Fibroblast of lung (primary cell): ENCODE measurements around the gene TEX29. TPM values are rescaled to one million over a fixed set of nuclear protein-coding genes. Genes with fewer than 3 reads are reported as not detected.

ENCODE experiments used
- DNase-seq, 2 donors: peaks; one replicate each; pipeline versions ENCODE4 v3.0.0 to v3.0.0-alpha.2; 2010; ENCODE audit warnings: low read depth in 2 of 2
- H2AFZ ChIP-seq: 2 replicates; pipeline ENCODE4 v1.5.1; 2012; ENCODE audit warnings: low read length, control low read depth, inconsistent platforms
- H3K27ac ChIP-seq: 2 replicates; pipeline ENCODE4 v1.5.1; 2011; ENCODE audit warnings: low read length, control low read depth; ENCODE audit not compliant: insufficient read depth
- H3K27me3 ChIP-seq: 2 replicates; pipeline ENCODE4 v1.5.1; 2011; ENCODE audit warnings: mild to moderate bottlenecking, low read length; ENCODE audit not compliant: control insufficient read depth, insufficient read depth
- H3K36me3 ChIP-seq: 2 replicates; pipeline ENCODE4 v1.5.1; 2011; ENCODE audit warnings: low read length; ENCODE audit not compliant: control insufficient read depth, insufficient read depth
- H3K4me1 ChIP-seq: 2 replicates; pipeline ENCODE4 v1.5.1; 2011; ENCODE audit warnings: low read length; ENCODE audit not compliant: control insufficient read depth, insufficient read depth; ENCODE audit errors: extremely low read depth
- H3K4me2 ChIP-seq: 2 replicates; pipeline ENCODE4 v1.5.1; 2011; ENCODE audit warnings: low read length, control low read depth; ENCODE audit not compliant: insufficient read depth; ENCODE audit errors: extremely low read depth
- H3K4me3 ChIP-seq, 4 experiments: fragments of 200-600 bp in 1 of 4; sonication (generic) in 1 of 4; replicated peaks in 1 of 4; 2 replicates each; pipeline ENCODE4 v1.5.1; 2011 to 2016; ENCODE audit warnings: low read length in 4 of 4, low read depth in 3 of 4, mild to moderate bottlenecking in 3 of 4, control low read depth in 2 of 4, inconsistent platforms in 1 of 4, mixed read lengths in 1 of 4; ENCODE audit not compliant: insufficient read depth in 1 of 4; ENCODE audit errors: control extremely low read depth in 1 of 4
- H3K79me2 ChIP-seq: 2 replicates; pipeline ENCODE4 v1.5.1; 2012; ENCODE audit warnings: mild to moderate bottlenecking, low read length, inconsistent platforms; ENCODE audit not compliant: control insufficient read depth, insufficient read depth
- H3K9ac ChIP-seq: 2 replicates; pipeline ENCODE4 v1.5.1; 2011; ENCODE audit warnings: mild to moderate bottlenecking, low read length, control low read depth; ENCODE audit not compliant: insufficient read depth
- H3K9me3 ChIP-seq: 2 replicates; pipeline ENCODE4 v1.5.1; 2012; ENCODE audit warnings: low read depth, low read length; ENCODE audit not compliant: control insufficient read depth, insufficient read depth
- H4K20me1 ChIP-seq: 2 replicates; pipeline ENCODE4 v1.5.1; 2011; ENCODE audit warnings: low read length; ENCODE audit not compliant: control insufficient read depth, insufficient read depth; ENCODE audit errors: extremely low read depth
- EZH2 ChIP-seq: IDR thresholded peaks from 2 replicates; pipeline ENCODE4 v1.5.1; 2012; ENCODE audit warnings: low read length, control low read depth, mild to moderate bottlenecking; ENCODE audit errors: missing control alignments
- polyA plus RNA-seq, 2 donors: library from polyadenylated mRNA; depleted of rRNA in 1 of 2; stranded (reverse) in 1 of 2; unstranded in 1 of 2; fragments of >200 nt; gene quantifications; 2 replicates each; pipeline ENCODE4 v1.2.1, GENCODE V29; 2011 to 2012; ENCODE audit warnings: missing spikeins in 1 of 2
- total RNA-seq: library from RNA; depleted of rRNA; stranded (reverse); fragments of >200 nt; gene quantifications from 2 replicates; pipeline ENCODE4 v1.2.1, GENCODE V29; 2014
- TF ChIP-seq, protein P1 (sequence below), 2 donors: IDR thresholded peaks in 1 of 2; conservative IDR thresholded peaks in 1 of 2; 1 replicate in 1 of 2; 2 replicates in 1 of 2; pipeline ENCODE4 v1.5.1; 2011 to 2012; ENCODE audit warnings: low read length in 2 of 2, control low read depth in 1 of 2, inconsistent platforms in 1 of 2, low read depth in 1 of 2, mild to moderate bottlenecking in 1 of 2

Gene TEX29
- total and polyA plus RNA-seq, 2 donors (not counting 1 experiment from before 2014, with no cell fraction given): 0.66 to 1.7 TPM

GRCh38 chr13:111286162-111286561 lies 34.3 kb upstream of the TEX29 start:
- no peak for DNase-seq
- H2AFZ ChIP-seq: no peak overlapping the region
- H4K20me1 ChIP-seq: no peaks in the 10 kb centered on the region
- peaks cover 7% of the 10 kb centered on the region for H3K4me1 ChIP-seq
- H3K27me3 ChIP-seq: no peaks in the 10 kb centered on the region
- H3K4me2 ChIP-seq: no peak overlapping the region
- no peaks in the 10 kb centered on the region for H3K9me3 ChIP-seq
- no peak overlapping the region for H3K27ac ChIP-seq
- H3K79me2 ChIP-seq: no peaks in the 10 kb centered on the region
- H3K36me3 ChIP-seq: peaks cover 24% of the 10 kb centered on the region
- no peak overlapping the region for H3K4me3 ChIP-seq
- TF ChIP-seq EZH2: no peak
- TF ChIP-seq, protein P1, sequence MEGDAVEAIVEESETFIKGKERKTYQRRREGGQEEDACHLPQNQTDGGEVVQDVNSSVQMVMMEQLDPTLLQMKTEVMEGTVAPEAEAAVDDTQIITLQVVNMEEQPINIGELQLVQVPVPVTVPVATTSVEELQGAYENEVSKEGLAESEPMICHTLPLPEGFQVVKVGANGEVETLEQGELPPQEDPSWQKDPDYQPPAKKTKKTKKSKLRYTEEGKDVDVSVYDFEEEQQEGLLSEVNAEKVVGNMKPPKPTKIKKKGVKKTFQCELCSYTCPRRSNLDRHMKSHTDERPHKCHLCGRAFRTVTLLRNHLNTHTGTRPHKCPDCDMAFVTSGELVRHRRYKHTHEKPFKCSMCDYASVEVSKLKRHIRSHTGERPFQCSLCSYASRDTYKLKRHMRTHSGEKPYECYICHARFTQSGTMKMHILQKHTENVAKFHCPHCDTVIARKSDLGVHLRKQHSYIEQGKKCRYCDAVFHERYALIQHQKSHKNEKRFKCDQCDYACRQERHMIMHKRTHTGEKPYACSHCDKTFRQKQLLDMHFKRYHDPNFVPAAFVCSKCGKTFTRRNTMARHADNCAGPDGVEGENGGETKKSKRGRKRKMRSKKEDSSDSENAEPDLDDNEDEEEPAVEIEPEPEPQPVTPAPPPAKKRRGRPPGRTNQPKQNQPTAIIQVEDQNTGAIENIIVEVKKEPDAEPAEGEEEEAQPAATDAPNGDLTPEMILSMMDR (conservative IDR thresholded peaks at IDR 0.05 in 1 of 2, IDR thresholded peaks at IDR 0.05 in 1 of 2; ENCODE audit: low read depth in 1 of 2, low read length in 2 of 2): no peak
- H3K9ac ChIP-seq: no peak overlapping the region

- H3K4me2 ChIP-seq: no peak overlapping the region
- H3K79me2 ChIP-seq: no peaks in the 10 kb centered on the region
- H4K20me1 ChIP-seq: no peaks in the 10 kb centered on the region
- no peak for DNase-seq
- H2AFZ ChIP-seq: no peak overlapping the region
- H3K4me3 ChIP-seq: no peak overlapping the region
- no peak overlapping the region for H3K27ac ChIP-seq
- no peaks in the 10 kb centered on the region for H3K27me3 ChIP-seq
- H3K36me3 ChIP-seq: peaks cover 25% of the 10 kb centered on the region
- H3K9ac ChIP-seq: no peak overlapping the region
- H3K4me1 ChIP-seq: peaks cover 3% of the 10 kb centered on the region
- no peaks in the 10 kb centered on the region for H3K9me3 ChIP-seq
- TF ChIP-seq, protein P1 (conservative IDR thresholded peaks at IDR 0.05 in 1 of 2, IDR thresholded peaks at IDR 0.05 in 1 of 2; ENCODE audit: low read depth in 1 of 2, low read length in 2 of 2): no peak
- no peak for TF ChIP-seq EZH2
Observed at GRCh38 chr13:111286749-111287148, 33.7 kb upstream of the TEX29 start.

DNA sequence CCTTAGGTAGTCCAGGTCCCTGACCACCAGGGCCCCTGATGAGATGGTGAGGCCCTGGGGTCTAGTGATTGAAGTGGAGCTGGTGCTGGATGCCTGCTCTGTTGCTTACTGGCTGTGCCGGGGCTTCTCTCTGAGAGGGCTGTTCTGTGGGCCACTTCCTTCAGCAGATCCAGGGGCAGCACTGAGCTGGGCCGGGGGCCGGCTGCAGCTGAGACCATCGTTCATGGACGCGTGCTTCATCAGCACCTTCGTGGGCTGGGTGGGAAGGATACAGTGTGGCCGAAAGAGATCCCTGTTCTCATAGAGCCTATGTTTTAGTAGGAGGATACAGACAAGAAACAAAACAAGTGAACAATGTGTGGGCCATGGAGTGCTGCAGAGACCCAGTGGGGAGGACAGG lies 33.2 kb upstream of the TEX29 start:
- Histone ChIP-seq H2AFZ (no peak overlapping the region), H3K36me3 (peaks cover 25% of the 10 kb centered on the region)
- no peak for DNase-seq

More for the DNA sequence above, 33.2 kb upstream of the TEX29 start:
- Histone ChIP-seq H4K20me1 (no peaks in the 10 kb centered on the region), H3K27me3 (no peaks in the 10 kb centered on the region), H3K9ac (no peak overlapping the region), H3K4me3 (no peak overlapping the region), H3K27ac (no peak overlapping the region), H3K9me3 (no peaks in the 10 kb centered on the region), H3K4me1 (no peaks in the 10 kb centered on the region), H3K79me2 (no peaks in the 10 kb centered on the region), H3K4me2 (no peak overlapping the region)
- TF ChIP-seq, protein P1 (conservative IDR thresholded peaks at IDR 0.05 in 1 of 2, IDR thresholded peaks at IDR 0.05 in 1 of 2; ENCODE audit: low read depth in 1 of 2, low read length in 2 of 2): no peak
- TF ChIP-seq EZH2: no peak
